CD4-positive, alpha-beta memory T cell (primary cell): Measurements from ENCODE around the gene LGALS1. TPM values are rescaled to one million over a fixed set of nuclear protein-coding genes. Genes with fewer than 3 reads are reported as not detected.

Source experiments
- CTCF ChIA-PET: fragments of 350-600 bp; sonication (Branson Sonifier 250); formaldehyde crosslinking; loops from one replicate; lab custom pipeline; 2021; ENCODE audit warnings: inconsistent platforms; ENCODE audit not compliant: partially characterized antibody; lab: Charles Lee
- POLR2A ChIA-PET: fragments of 350-600 bp; sonication (Branson Sonifier 250); formaldehyde crosslinking; loops from one replicate; lab custom pipeline; 2021; ENCODE audit not compliant: partially characterized antibody; lab: Charles Lee
- DNase-seq, 5 donors: peaks; one replicate each; pipeline versions ENCODE4 v3.0.0 to v3.0.0-alpha.2; 2020 to 2022; ENCODE audit warnings: mixed read lengths in 1 of 5
- H3K27ac ChIP-seq: one replicate; pipeline ENCODE4 v1.7.0; 2013; ENCODE audit warnings: low read depth, low read length
- H3K27me3 ChIP-seq: 2 replicates; pipeline ENCODE4 v1.7.0; 2013; ENCODE audit warnings: mild to moderate bottlenecking, low read length, moderate library complexity; ENCODE audit not compliant: insufficient read depth
- H3K36me3 ChIP-seq: 2 replicates; pipeline ENCODE4 v1.7.0; 2013; ENCODE audit warnings: mild to moderate bottlenecking, low read length, moderate library complexity; ENCODE audit not compliant: insufficient read depth
- H3K4me1 ChIP-seq: 2 replicates; pipeline ENCODE4 v1.7.0; 2013; ENCODE audit warnings: mild to moderate bottlenecking, low read length, moderate library complexity; ENCODE audit not compliant: insufficient read depth
- H3K4me3 ChIP-seq, 2 donors: one replicate each; pipeline ENCODE4 v1.7.0; 2013; ENCODE audit warnings: low read length in 2 of 2, mild to moderate bottlenecking in 1 of 2
- H3K9me3 ChIP-seq, 2 donors: one replicate each; pipeline ENCODE4 v1.7.0; 2013; ENCODE audit warnings: low read length in 2 of 2, control low read depth in 1 of 2; ENCODE audit not compliant: control insufficient read depth in 1 of 2
- H3K27ac Mint-ChIP-seq, 7 donors: one replicate each; pipeline ENCODE4 v1.8.0; 2020 to 2021; ENCODE audit warnings: mixed read lengths in 7 of 7, mild to moderate bottlenecking in 6 of 7, inconsistent platforms in 3 of 7, moderate library complexity in 3 of 7
- H3K27me3 Mint-ChIP-seq, 2 donors: one replicate each; pipeline ENCODE4 v1.8.0; 2020 to 2021; ENCODE audit warnings: mixed read lengths in 2 of 2
- H3K36me3 Mint-ChIP-seq, 2 donors: one replicate each; pipeline ENCODE4 v1.8.0; 2020 to 2021; ENCODE audit warnings: mixed read lengths in 2 of 2, inconsistent platforms in 1 of 2, mild to moderate bottlenecking in 1 of 2
- H3K4me1 Mint-ChIP-seq, 4 donors: one replicate each; pipeline ENCODE4 v1.8.0; 2020 to 2021; ENCODE audit warnings: mixed read lengths in 4 of 4, mild to moderate bottlenecking in 1 of 4
- H3K4me3 Mint-ChIP-seq, 8 donors: one replicate each; pipeline ENCODE4 v1.8.0; 2020 to 2021; ENCODE audit warnings: mixed read lengths in 8 of 8, mild to moderate bottlenecking in 7 of 8, moderate library complexity in 6 of 8, inconsistent platforms in 3 of 8
- H3K9me3 Mint-ChIP-seq, 8 donors: one replicate each; pipeline ENCODE4 v1.8.0; 2020 to 2021; ENCODE audit warnings: mixed read lengths in 8 of 8, mild to moderate bottlenecking in 5 of 8, inconsistent platforms in 3 of 8, moderate library complexity in 1 of 8
- intact Hi-C: fragments of 100-400 bp; cut with micrococcal nuclease; formaldehyde crosslinking; loops from one replicate; pipeline ENCODE4 v1.15.1; 2023
- polyA plus RNA-seq, 2 donors: library from polyadenylated mRNA; unstranded; fragments of 300-500 nt; fragmentation: Illumina TruSeq; gene quantifications; one replicate each; pipeline ENCODE4 v1.2.3, GENCODE V29; 2021
- total RNA-seq, 2 experiments: library from RNA; stranded (reverse); gene quantifications; one replicate each; pipeline ENCODE4 v1.2.3, GENCODE V29; 2021

The LGALS1 gene
- total and polyA plus RNA-seq, 4 experiments from 2014 or later: 64.8 to 358 (median 192) TPM

- ChIA-PET CTCF (interaction anchor here (1.3 to 22.8 kb wide), 7 partner anchors 6 to 230 kb away, joined by 3 to 558 read pairs (median 75); partner anchors contain the start of genes GGA1, LGALS1, NOL12 and PDXP), POLR2A (interaction anchor here (1.1 to 12.8 kb wide), 11 partner anchors 7 to 148 kb away, joined by 3 to 247 read pairs (median 15); partner anchors contain the start of genes GGA1, LGALS1, NOL12 and PDXP)
- Histone ChIP-seq H3K9me3 (no peaks in the 10 kb centered on the region), H3K27me3 (no peaks in the 10 kb centered on the region), H3K36me3 (peaks cover 4% of the 10 kb centered on the region), H3K4me3 (peak overlapping the region in 1 of 2 donors; percentile 16), H3K27ac (peak overlapping the region; percentile 72), H3K4me1 (peaks cover 72% of the 10 kb centered on the region)
- Mint-ChIP-seq H3K4me1 (peaks cover 40 to 76% (median 60%) of the 10 kb centered on the region in 4 donors), H3K9me3 (no peaks in the 10 kb centered on the region), H3K27ac (peak overlapping the region; percentile 87 to 96 (median 95)), H3K36me3 (peaks cover 0 to 19% of the 10 kb centered on the region in 2 donors), H3K4me3 (peak overlapping the region; percentile 10 to 81 (median 70)), H3K27me3 (no peaks in the 10 kb centered on the region)
- intact Hi-C loops: loop anchor here (1.0 to 10.0 kb wide), 2 partner anchors 10 to 212 kb away; partner anchors contain the start of genes ANKRD54 and EIF3L
- DNase-seq: peak; percentile 32 to 74 (median 38)
Observed at GRCh38 chr22:37633089-37633624, 42.3 kb upstream of the LGALS1 start.

GRCh38 chr22:37633625-37634416 lies 41.6 kb upstream of the LGALS1 start:
- H3K27ac ChIP-seq: peak overlapping the region; percentile 72
- CTCF ChIA-PET: interaction anchor here (1.3 to 22.8 kb wide), 7 partner anchors 6 to 229 kb away, joined by 3 to 558 read pairs (median 75); partner anchors contain the start of genes GGA1, LGALS1, NOL12 and PDXP
- peaks cover 4% of the 10 kb centered on the region for H3K36me3 ChIP-seq
- Mint-ChIP-seq H3K9me3 (no peaks in the 10 kb centered on the region), H3K27ac (peak overlapping the region; percentile 91 to 99 (median 95)), H3K4me3 (peak overlapping the region; percentile 68 to 95 (median 80)), H3K4me1 (peaks cover 40 to 76% (median 60%) of the 10 kb centered on the region in 4 donors), H3K36me3 (peaks cover 0 to 25% of the 10 kb centered on the region in 2 donors), H3K27me3 (no peaks in the 10 kb centered on the region)
- peak; percentile 40 to 74 (median 49) for DNase-seq
- H3K9me3 ChIP-seq: no peaks in the 10 kb centered on the region
- peaks cover 72% of the 10 kb centered on the region for H3K4me1 ChIP-seq
- POLR2A ChIA-PET: interaction anchor here (0.7 to 12.8 kb wide), 14 partner anchors 7 to 149 kb away, joined by 3 to 247 read pairs (median 7); partner anchors contain the start of genes GGA1, LGALS1, NOL12 and PDXP
- peak overlapping the region in 1 of 2 donors; percentile 16 for H3K4me3 ChIP-seq
- intact Hi-C loops: loop anchor here (1.0 to 10.0 kb wide), 2 partner anchors 11 to 211 kb away; partner anchors contain the start of genes ANKRD54 and EIF3L
- H3K27me3 ChIP-seq: no peaks in the 10 kb centered on the region

GRCh38 chr22:37634417-37634924 lies 41.0 kb upstream of the LGALS1 start:
- H3K4me3 ChIP-seq: peak overlapping the region in 1 of 2 donors; percentile 16
- ChIA-PET POLR2A (interaction anchor here (0.7 to 12.8 kb wide), 13 partner anchors 6 to 68 kb away, joined by 3 to 247 read pairs (median 15); partner anchors contain the start of genes GGA1, LGALS1, NOL12 and PDXP), CTCF (interaction anchor here (1.0 to 22.8 kb wide), 7 partner anchors 5 to 45 kb away, joined by 3 to 558 read pairs (median 75); partner anchors contain the start of genes GGA1, LGALS1, NOL12 and PDXP)
- Mint-ChIP-seq H3K9me3 (no peaks in the 10 kb centered on the region), H3K27ac (peak overlapping the region; percentile 92 to 99 (median 95)), H3K4me1 (peaks cover 40 to 77% (median 57%) of the 10 kb centered on the region in 4 donors), H3K4me3 (peak overlapping the region; percentile 69 to 95 (median 80)), H3K36me3 (peaks cover 0 to 23% of the 10 kb centered on the region in 2 donors), H3K27me3 (no peaks in the 10 kb centered on the region)
- intact Hi-C loops: loop anchor here (10.0 kb wide), 1 partner anchor 210 kb away; the partner anchor contains the start of genes ANKRD54 and EIF3L
- peak overlapping the region; percentile 72 for H3K27ac ChIP-seq
- no peaks in the 10 kb centered on the region for H3K27me3 ChIP-seq
- no peaks in the 10 kb centered on the region for H3K9me3 ChIP-seq
- peaks cover 4% of the 10 kb centered on the region for H3K36me3 ChIP-seq
- peak in 1 of 5 donors; percentile 29 for DNase-seq
- H3K4me1 ChIP-seq: peaks cover 73% of the 10 kb centered on the region

GRCh38 chr22:37635157-37635556 lies 40.3 kb upstream of the LGALS1 start:
- no peak for DNase-seq
- peaks cover 0 to 23% of the 10 kb centered on the region in 2 donors for H3K36me3 Mint-ChIP-seq
- CTCF ChIA-PET: interaction anchor here (1.0 to 22.8 kb wide), 5 partner anchors 5 to 45 kb away, joined by 4 to 558 read pairs (median 493); partner anchors contain the start of genes GGA1, LGALS1, NOL12 and SH3BP1
- Histone ChIP-seq H3K4me1 (peaks cover 73% of the 10 kb centered on the region), H3K9me3 (no peaks in the 10 kb centered on the region), H3K4me3 (no peak overlapping the region), H3K27ac (peak overlapping the region; percentile 72), H3K27me3 (no peaks in the 10 kb centered on the region), H3K36me3 (peaks cover 4% of the 10 kb centered on the region)
- intact Hi-C loops: loop anchor here (10.0 kb wide), 1 partner anchor 210 kb away; the partner anchor contains the start of genes ANKRD54 and EIF3L
- peak overlapping the region in 6 of 7 donors; percentile 74 to 98 (median 95) for H3K27ac Mint-ChIP-seq
- H3K4me3 Mint-ChIP-seq: peak overlapping the region in 5 of 8 donors; percentile 38 to 95 (median 79)
- POLR2A ChIA-PET: interaction anchor here (0.9 to 12.8 kb wide), 5 partner anchors 5 to 46 kb away, joined by 3 to 247 read pairs (median 47); partner anchors contain the start of genes GGA1, LGALS1 and SH3BP1
- no peaks in the 10 kb centered on the region for H3K9me3 Mint-ChIP-seq
- peaks cover 40 to 79% (median 57%) of the 10 kb centered on the region in 4 donors for H3K4me1 Mint-ChIP-seq
- H3K27me3 Mint-ChIP-seq: no peaks in the 10 kb centered on the region

- intact Hi-C loops: loop anchor here (10.0 kb wide), 1 partner anchor 208 kb away; the partner anchor contains the start of genes ANKRD54 and EIF3L
- H3K4me1 Mint-ChIP-seq: peaks cover 40 to 87% (median 58%) of the 10 kb centered on the region in 4 donors
- Histone ChIP-seq H3K27me3 (no peaks in the 10 kb centered on the region), H3K9me3 (no peaks in the 10 kb centered on the region), H3K27ac (peak overlapping the region; percentile 64), H3K36me3 (peaks cover under 1% of the 10 kb centered on the region), H3K4me1 (peaks cover 84% of the 10 kb centered on the region), H3K4me3 (no peak overlapping the region)
- DNase-seq: no peak
- POLR2A ChIA-PET: interaction anchor here (0.8 to 12.1 kb wide), 9 partner anchors 7 to 50 kb away, joined by 3 to 247 read pairs (median 17); partner anchors contain the start of genes GGA1, LGALS1, NOL12 and PDXP
- no peaks in the 10 kb centered on the region for H3K9me3 Mint-ChIP-seq
- no peaks in the 10 kb centered on the region for H3K27me3 Mint-ChIP-seq
- peak overlapping the region; percentile 9 to 96 (median 66) for H3K4me3 Mint-ChIP-seq
- CTCF ChIA-PET: interaction anchor here (1.0 to 22.8 kb wide), 9 partner anchors 4 to 69 kb away, joined by 4 to 558 read pairs (median 14); partner anchors contain the start of genes GGA1, LGALS1, NOL12 and PDXP
- peak overlapping the region; percentile 87 to 94 (median 91) for H3K27ac Mint-ChIP-seq
- peaks cover 0 to 27% of the 10 kb centered on the region in 2 donors for H3K36me3 Mint-ChIP-seq
Observed at GRCh38 chr22:37636186-37636948, 39.1 kb upstream of the LGALS1 start.
